ENCODE data around the gene FERD3L.

Gene FERD3L

DNA sequence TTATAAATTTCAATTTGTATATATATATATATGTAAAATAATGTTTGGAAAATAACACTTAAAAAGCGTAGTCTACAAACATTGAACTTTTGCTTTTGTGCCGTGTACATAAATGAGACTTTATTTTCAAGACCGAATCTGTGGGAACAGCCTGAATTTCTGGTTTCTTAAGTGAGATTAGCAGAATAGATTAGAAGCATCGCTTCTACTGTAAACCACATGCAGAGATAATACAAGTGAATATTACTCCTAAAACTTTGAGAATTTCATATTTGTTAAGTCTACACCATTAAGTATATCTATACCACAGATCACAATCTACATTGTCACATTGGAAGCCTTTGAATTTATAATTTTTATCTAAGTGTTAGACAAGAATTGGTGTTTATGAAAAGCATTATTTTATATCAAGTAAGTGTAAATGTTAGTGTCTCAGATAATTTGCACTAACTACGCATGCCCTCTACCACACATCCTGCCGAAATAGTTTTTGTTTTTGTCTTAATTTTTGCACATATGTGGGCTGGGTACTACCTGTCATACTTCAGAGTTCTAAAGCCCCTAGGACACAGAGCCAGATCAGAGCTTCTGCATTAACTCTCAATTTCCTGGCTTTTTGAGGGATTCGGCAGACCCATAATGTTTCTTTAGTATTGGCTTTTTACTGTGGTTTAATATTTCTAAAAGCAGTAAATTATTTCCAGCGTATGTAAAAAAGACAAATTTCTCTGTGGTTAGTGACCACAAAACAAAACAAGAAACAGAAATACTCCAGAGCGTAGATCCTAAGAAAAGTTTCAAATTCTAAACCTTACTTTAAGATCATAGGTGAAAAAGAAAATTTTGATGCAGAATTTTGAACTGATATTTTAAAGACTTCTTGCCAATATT, 47.8 kb downstream of the FERD3L start:
- DNase-seq, result no peak

DNA sequence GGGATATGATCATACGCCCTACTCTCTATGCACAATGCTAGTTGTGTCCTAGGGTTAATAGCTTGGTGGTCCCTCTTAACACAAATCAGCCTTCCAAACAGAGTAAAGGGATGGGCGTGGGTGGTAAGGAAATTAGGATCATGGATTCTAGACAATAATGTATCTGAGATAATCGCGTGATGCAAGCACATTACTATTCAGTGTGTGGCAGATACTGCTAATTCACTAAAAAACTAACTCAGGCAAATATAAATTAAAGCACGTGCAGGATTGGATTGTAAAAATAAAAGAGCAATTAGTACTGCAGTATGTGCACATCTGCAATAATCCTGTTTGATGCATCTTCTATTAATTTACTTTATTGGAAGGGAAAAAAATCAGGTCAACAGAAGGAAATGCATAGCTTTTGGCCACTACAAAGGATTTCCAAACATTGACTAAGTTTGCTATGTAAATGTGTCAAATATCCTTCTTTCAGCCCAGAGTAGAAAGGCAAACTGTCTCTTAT, 49.8 kb downstream of the FERD3L start:
- no peak for DNase-seq
